ENCODE data around the gene NFATC2IP.

DNA sequence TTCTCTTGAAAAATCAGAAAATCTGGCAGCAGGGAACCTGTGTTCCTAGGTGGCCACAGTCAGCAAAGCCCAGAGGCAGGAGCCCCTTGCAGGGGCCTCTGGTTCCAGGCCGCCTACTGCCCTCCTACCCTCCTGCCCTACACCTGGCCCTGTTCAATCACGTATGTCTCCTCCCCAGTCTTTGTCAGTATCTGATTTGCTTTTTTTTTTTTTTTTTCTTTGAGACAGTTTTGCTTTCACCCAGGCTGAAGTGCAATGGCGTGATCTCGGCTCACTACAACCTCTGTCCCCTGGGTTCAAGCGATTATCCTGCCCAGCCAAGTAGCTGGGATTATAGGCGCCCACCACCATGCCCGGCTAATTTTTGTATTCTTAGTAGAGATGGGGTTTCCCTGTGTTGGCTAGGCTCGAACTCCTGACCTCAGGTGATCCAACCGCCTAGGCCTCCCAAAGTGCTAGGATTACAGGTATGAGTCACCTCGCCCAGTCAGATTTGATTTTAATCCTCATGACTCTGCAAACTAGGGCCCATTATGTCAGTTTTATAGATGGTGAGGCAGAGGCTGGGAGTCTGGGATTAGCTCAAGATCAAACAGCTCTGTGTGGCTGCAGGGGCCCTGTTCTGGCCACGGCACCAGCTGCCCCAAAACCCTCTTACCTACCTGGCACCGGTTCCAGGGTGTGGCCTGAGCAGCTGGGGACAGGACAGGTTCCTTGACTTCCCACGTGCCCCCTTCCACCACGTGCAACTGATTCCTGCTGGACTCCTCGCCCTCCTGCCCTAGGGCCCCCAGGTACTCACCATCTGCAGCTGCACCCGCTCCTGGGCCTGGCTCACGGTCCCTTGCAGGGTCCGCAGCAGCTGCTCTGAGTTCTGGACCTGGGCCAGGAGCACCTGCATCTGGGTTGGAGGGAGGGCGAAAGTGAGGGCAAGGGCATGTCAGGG, 40.4 kb upstream of the NFATC2IP start:
- TF ChIP-seq, protein P1, sequence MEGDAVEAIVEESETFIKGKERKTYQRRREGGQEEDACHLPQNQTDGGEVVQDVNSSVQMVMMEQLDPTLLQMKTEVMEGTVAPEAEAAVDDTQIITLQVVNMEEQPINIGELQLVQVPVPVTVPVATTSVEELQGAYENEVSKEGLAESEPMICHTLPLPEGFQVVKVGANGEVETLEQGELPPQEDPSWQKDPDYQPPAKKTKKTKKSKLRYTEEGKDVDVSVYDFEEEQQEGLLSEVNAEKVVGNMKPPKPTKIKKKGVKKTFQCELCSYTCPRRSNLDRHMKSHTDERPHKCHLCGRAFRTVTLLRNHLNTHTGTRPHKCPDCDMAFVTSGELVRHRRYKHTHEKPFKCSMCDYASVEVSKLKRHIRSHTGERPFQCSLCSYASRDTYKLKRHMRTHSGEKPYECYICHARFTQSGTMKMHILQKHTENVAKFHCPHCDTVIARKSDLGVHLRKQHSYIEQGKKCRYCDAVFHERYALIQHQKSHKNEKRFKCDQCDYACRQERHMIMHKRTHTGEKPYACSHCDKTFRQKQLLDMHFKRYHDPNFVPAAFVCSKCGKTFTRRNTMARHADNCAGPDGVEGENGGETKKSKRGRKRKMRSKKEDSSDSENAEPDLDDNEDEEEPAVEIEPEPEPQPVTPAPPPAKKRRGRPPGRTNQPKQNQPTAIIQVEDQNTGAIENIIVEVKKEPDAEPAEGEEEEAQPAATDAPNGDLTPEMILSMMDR (IDR thresholded peaks at IDR 0.05): no peak
- TF ChIP-seq POLR2A (IDR thresholded peaks at IDR 0.05) (no peak), POLR2AphosphoS5 (IDR thresholded peaks at IDR 0.05) (no peak)

Data from suprapubic skin (tissue), 4 donors.